HG03025 (cell line): Measurements from ENCODE around the gene PPP1R12A.
A peak's percentile ranks its signal among the peaks of the same experiment; 100 is the strongest.

Experiments used
- ATAC-seq: cut with Tn5 transposase; IDR thresholded peaks from one replicate; pipeline ENCODE4 v1.9.1; 2021; ENCODE audit warnings: mild to moderate bottlenecking, moderate library complexity; ENCODE audit not compliant: unreplicated experiment, low FRiP score

The PPP1R12A gene

DNA sequence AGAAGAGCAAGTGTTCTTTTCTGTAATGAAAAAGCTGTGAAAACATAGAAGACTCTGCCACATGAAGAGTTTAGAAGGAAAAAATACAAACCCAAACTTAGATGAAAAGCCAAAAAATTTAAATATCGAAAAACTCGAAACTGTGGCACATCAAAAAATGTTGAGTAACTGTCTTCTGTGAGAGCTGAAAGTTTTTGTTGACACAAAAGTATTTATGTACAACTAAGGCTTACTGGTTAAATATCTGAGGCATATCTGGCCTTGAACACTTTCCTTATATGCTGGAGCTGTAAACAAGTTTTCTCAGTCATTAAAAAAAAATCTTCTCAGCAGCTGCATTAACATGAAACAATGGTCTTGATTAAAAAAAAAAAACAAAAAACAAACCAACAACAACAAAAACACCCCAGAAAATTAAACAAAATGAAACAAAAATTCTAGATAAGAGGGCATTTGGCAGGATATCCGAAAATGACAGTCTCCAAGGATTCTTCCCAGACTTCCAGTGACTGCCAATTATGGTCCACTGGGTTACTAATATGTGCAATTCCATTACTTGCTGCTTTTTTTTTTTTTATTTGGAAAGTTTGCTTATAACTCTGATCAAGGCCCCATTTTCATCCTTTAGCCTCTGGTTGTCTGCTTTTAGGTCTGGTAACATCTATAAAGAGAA is 159.4 kb downstream of the PPP1R12A start:
- ATAC-seq, result no peak

DNA sequence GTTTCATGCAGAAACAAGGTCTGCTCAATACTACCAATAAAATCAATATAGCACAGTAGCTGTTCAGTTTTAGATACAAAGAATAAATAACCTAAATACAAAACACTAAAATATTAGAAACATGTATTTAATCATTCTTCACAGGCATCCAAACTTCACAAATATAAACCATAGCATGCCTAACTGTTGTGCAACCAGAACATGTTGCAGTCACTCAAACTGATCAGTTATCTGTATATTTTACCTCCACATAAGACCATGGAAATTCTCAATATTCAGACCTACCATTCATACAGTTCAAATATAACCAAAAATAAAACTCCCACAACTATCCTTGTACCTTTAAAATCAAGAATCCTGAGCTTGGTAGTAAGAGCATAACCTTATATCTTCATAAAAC is 161.0 kb downstream of the PPP1R12A start:
- ATAC-seq, result no peak

- no peak for ATAC-seq
Observed at GRCh38 chr12:79769860-79770485, 164.9 kb downstream of the PPP1R12A start.

DNA sequence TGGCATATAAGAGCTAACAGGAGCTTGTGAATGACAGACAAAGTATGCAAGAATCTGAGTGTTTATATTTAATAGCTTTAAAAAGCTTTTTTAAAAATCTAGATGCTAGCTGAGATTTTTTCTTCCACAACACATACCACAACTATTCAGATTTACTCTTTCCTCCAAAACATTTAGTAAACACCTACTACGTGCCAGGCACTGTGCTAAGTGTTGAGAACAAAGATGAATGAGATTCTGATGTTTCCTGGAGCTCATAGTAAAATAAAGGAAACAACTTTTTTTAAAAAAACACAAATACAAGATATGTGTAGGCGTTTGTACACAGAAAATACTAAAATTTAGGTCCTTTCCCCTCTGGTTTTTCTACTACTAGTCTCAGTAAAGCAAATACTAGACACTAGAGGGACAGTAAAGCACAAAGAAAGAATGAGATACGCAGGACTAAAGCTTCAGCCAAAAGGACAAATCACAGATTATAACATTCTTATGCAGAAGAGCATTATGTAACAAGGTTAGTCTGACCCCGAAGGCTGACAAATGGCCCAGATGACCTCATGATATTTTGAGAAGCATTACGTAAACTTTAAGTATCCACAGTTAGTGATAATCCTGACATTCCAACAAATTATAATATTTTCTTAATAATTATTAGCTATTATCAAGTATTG is 165.6 kb downstream of the PPP1R12A start:
- ATAC-seq, result no peak

DNA sequence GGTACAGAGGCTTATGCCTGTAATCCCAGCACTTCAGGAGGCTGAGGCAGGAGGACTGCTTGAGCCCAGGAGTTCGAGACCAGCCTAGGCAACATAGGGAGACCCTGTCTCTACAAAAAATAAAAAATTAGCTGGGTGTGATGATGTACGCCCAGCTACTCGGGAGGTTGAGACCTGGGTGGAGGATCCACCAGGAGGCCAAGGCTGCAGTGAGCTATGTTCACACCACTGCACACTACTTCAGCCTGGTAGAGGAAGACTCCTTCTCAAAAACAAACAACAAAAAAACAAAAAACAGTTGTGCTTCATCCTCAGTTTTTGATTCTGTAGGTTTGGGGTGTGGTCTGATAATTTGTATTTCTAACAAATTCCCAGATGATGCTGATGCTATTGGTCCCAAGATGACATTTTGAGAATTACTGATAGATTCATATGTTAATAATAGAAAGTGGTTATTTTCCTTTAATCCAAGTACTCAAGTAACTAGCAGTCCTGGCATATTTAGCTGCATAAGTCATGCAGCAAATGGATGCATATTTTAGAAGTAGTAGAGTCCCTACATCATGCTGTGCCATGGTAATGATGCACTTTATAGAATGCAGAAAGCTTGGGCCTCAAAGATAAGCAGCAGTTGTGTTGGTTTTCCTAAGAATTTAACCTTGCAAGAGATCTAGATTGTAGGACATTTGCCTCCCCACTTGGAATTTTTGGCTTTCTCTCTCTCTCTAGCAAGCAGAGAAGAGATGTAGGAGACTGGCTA is 168.0 kb downstream of the PPP1R12A start:
- ATAC-seq, result no peak

DNA sequence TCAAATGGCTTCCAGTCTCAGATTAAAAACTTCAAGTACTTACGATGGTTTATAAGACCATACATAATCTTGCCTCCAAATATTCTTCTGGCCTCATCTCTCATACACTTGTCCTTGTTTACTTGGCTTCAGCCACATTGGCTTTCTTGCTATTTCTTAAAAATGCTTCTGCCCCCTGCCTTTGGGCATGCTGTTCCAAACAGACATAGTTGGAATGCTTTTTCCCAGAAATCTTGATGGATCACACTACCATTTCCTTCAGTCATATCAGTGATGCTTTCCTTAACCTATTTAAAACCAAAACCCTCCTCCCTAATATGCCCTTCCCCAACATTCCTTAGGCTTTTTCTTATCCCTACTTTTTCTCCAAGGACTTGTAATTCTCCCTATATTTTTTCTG is 169.7 kb downstream of the PPP1R12A start:
- ATAC-seq, result no peak

- ATAC-seq, result no peak
Observed at GRCh38 chr12:79764641-79765040, 170.3 kb downstream of the PPP1R12A start.

- no peak for ATAC-seq
Observed at GRCh38 chr12:79763766-79764452, 171.0 kb downstream of the PPP1R12A start.

DNA sequence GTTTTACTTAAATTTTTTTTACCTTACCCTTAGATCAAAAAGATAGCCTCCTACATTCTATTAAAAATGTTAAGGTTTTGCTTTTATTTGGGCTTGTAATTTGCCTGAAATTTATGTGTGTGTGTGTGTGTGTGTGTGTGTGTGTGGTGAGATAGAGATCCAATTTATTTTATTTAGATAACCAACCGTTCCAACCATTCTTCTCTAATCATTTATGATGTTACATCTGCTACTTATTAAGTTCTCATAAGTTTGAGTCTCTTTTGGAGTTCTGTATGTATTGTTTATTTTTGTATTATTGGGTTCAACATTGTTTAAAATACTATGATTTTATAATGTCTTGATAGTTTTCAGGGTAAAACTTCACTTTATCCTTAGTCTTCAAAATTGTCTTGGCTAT is 173.6 kb downstream of the PPP1R12A start:
- no peak for ATAC-seq

GRCh38 chr12:79747274-79747673 is 187.6 kb downstream of the PPP1R12A start:
- ATAC-seq, result no peak

DNA sequence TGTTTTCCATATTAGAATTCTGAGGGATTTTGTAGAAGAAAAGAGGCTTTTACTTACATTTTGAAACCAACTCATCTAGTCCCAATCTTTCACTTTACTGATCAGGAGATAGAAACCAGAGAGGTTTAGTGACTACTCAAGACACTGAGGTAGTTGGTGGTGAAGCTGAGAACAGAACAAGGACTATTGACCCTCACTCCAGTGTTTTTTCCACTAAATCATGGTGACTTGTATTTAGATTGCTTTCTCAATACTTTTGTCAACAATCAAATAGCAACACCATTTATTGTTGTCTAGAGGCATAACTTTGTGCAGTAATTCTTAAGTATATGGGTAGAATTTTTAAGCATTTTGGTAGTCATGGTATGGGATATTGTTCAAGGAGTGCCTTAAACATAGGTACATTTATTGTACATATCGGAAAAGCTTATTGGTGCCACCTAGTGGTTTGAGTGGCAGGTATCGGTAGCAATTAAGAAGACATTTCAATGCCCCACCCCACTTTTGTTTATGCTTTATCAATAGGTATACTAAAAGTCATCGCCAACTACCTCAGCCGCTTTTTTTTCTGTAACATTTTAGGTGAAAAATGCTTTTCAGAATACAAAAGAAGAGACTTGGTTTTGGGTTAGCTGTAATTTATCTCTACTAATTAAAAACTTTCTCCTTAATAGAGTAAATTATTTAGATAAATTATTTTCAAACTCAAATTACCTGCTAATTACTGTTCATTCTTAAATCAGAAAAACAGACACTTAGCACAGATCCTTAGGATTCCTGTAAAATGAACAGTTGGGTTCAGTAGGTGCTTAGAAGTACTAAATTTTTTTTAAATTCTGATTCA is 196.8 kb downstream of the PPP1R12A start:
- ATAC-seq, result peak; percentile 85

GRCh38 chr12:79732638-79733037 is 202.3 kb downstream of the PPP1R12A start:
- no peak for ATAC-seq

GRCh38 chr12:79725987-79726386 is 208.9 kb downstream of the PPP1R12A start:
- no peak for ATAC-seq
